SJSA1 (cell line): ENCODE measurements around the gene ZIC2. TPM values are rescaled to one million over a fixed set of nuclear protein-coding genes. Genes with fewer than 3 reads are reported as not detected.

ENCODE experiments used
- DNase-seq, 2 experiments: peaks; one replicate each; pipeline ENCODE4 v3.0.0-alpha.2; 2015 to 2020; ENCODE audit warnings: low spot score in 2 of 2, low read depth in 1 of 2
- H3K27ac ChIP-seq: fragments of 250-450 bp; sonication (Bioruptor Pico); 2 replicates; pipeline ENCODE4 v1.5.1; 2020; ENCODE audit warnings: mild to moderate bottlenecking, moderate library complexity
- H3K27me3 ChIP-seq: fragments of 250-450 bp; sonication (Bioruptor Pico); replicated peaks from 2 replicates; pipeline ENCODE4 v1.5.1; 2020; ENCODE audit warnings: mild to moderate bottlenecking, moderate library complexity
- H3K36me3 ChIP-seq: fragments of 250-450 bp; sonication (Bioruptor Pico); 2 replicates; pipeline ENCODE4 v1.5.1; 2020; ENCODE audit warnings: mild to moderate bottlenecking
- H3K4me1 ChIP-seq: fragments of 250-450 bp; sonication (Bioruptor Pico); replicated peaks from 2 replicates; pipeline ENCODE4 v1.6.1; 2021; ENCODE audit warnings: mild to moderate bottlenecking
- H3K4me3 ChIP-seq: fragments of 250-450 bp; sonication (Bioruptor Pico); 2 replicates; pipeline ENCODE4 v1.5.1; 2020; ENCODE audit warnings: mild to moderate bottlenecking
- H3K9me3 ChIP-seq: fragments of 250-450 bp; sonication (Bioruptor Pico); replicated peaks from 2 replicates; pipeline ENCODE4 v1.5.1; 2020; ENCODE audit warnings: mild to moderate bottlenecking
- total RNA-seq: library from RNA; depleted of rRNA; stranded (reverse); fragments of >200 nt; shearing (Covaris generic); gene quantifications from 2 replicates; pipeline ENCODE4 v1.2.3, GENCODE V29; 2014

Gene ZIC2
- total RNA-seq, 1 experiment from 2014 or later = 0.32 TPM

- no peak overlapping the region for H3K27ac ChIP-seq
- H3K36me3 ChIP-seq = no peaks in the 10 kb centered on the region; the same call in 1 of the 2 replicates
- H3K9me3 ChIP-seq = peaks cover 27% of the 10 kb centered on the region
- DNase-seq = peak in 1 of 2 experiments; percentile 67
- no peak overlapping the region for H3K4me3 ChIP-seq
- H3K4me1 ChIP-seq = peaks cover 7% of the 10 kb centered on the region
- H3K27me3 ChIP-seq = peaks cover 94% of the 10 kb centered on the region
Observed at GRCh38 chr13:99965329-99966000, 16.1 kb upstream of the ZIC2 start.

GRCh38 chr13:99966064-99966805, 15.3 kb upstream of the ZIC2 start:
- no peak for DNase-seq
- no peaks in the 10 kb centered on the region; the same call in 1 of the 2 replicates for H3K36me3 ChIP-seq
- H3K27ac ChIP-seq = no peak overlapping the region
- peaks cover 31% of the 10 kb centered on the region for H3K9me3 ChIP-seq
- peaks cover 94% of the 10 kb centered on the region for H3K27me3 ChIP-seq
- peaks cover 13% of the 10 kb centered on the region for H3K4me1 ChIP-seq
- no peak overlapping the region for H3K4me3 ChIP-seq

DNA sequence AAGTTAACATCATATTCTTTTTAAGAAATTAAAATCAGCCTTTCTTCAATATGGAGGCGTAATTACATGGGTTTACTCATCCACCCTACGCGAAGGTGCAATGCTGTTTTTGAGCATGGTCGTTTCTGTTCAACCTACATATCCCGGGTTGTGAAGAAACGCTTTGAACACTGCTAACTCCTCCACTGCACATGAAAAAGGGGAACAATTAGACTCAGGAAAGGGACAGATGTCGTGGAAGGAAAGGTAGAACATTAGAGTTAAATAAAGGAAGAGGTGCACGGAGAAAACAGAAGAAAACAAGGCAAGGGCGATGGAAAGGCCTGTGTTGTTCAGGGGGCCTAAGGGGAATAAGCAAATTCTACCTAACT, 14.1 kb upstream of the ZIC2 start:
- H3K9me3 ChIP-seq = peaks cover 43% of the 10 kb centered on the region
- no peaks in the 10 kb centered on the region; the same call in 1 of the 2 replicates for H3K36me3 ChIP-seq
- no peak overlapping the region for H3K27ac ChIP-seq
- peaks cover 15% of the 10 kb centered on the region for H3K4me1 ChIP-seq
- peaks cover 94% of the 10 kb centered on the region for H3K27me3 ChIP-seq
- no peak for DNase-seq
- H3K4me3 ChIP-seq = no peak overlapping the region

DNA sequence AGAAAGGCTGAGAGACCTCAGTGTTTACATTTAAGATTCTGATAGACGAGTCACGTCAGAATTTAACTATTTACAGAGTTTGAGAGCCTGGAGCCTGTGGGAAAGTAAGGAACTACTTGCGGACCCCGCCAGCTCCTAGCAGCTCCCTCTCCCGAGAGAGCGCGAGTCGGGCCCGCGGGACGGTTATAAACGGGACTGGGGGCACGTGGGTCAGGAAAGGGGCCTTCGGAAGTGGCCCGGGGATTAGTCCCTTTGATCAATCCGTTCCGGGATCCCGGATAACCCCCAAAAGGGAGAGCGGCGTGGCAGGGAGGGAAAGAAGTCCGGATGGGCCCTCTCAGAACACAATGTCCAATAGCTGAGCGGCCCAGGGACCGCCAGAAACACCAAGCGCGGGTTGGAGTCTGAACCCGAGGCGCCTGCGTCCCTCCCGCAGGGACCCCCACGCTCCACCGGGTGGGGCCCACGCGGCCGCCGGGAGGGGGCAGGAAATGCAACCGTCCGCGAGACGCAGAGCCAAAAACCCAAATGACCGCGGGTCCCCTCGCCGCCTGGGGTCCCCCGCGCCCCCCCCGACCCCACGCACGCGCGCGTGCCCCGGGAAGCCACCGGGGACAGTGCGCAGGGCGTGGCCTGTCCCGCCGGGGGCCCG, 13.6 kb upstream of the ZIC2 start:
- peaks cover 15% of the 10 kb centered on the region for H3K4me1 ChIP-seq
- no peak overlapping the region for H3K4me3 ChIP-seq

GRCh38 chr13:99968521-99969452, 12.8 kb upstream of the ZIC2 start:
- H3K27me3 ChIP-seq = peaks cover 94% of the 10 kb centered on the region
- no peaks in the 10 kb centered on the region; the same call in 1 of the 2 replicates for H3K36me3 ChIP-seq
- H3K9me3 ChIP-seq = peaks cover 47% of the 10 kb centered on the region
- peaks cover 15% of the 10 kb centered on the region for H3K4me1 ChIP-seq
- no peak overlapping the region for H3K27ac ChIP-seq
- H3K4me3 ChIP-seq = no peak overlapping the region
- peak in 1 of 2 experiments; percentile 67 for DNase-seq

More for the DNA sequence above, 13.6 kb upstream of the ZIC2 start:
- DNase-seq = peak in 1 of 2 experiments; percentile 70
- peaks cover 94% of the 10 kb centered on the region for H3K27me3 ChIP-seq
- no peak overlapping the region for H3K27ac ChIP-seq
- H3K36me3 ChIP-seq = no peaks in the 10 kb centered on the region; the same call in 1 of the 2 replicates
- peaks cover 47% of the 10 kb centered on the region for H3K9me3 ChIP-seq

DNA sequence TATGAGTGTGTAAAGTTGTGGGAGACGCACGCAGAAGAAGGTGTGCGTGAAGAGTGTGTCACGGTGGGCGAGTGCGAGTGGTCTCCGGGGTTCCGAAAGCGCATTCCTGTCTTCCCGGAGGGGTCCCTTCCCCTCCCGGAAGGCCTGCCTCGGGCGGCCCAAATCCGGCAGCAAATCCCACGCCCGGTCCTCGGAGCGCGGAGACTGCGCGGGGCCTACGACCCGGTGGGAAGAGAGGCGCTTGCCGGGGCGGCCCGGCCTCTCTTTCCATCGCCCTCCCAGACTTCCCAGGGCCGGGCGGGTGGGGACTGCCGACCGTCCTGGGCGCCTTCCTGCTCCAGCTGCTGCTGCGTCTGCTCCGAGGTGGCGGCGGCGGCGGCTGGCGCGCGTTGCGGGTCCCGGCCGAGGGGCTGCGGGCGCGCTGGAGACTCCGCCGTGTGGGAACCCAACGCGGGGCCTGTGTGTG, 12.1 kb upstream of the ZIC2 start:
- Histone ChIP-seq H3K4me3 (no peak overlapping the region), H3K36me3 (no peaks in the 10 kb centered on the region; the same call in 1 of the 2 replicates), H3K27me3 (peaks cover 94% of the 10 kb centered on the region), H3K9me3 (peaks cover 47% of the 10 kb centered on the region), H3K4me1 (peaks cover 15% of the 10 kb centered on the region), H3K27ac (no peak overlapping the region)
- DNase-seq = no peak

DNA sequence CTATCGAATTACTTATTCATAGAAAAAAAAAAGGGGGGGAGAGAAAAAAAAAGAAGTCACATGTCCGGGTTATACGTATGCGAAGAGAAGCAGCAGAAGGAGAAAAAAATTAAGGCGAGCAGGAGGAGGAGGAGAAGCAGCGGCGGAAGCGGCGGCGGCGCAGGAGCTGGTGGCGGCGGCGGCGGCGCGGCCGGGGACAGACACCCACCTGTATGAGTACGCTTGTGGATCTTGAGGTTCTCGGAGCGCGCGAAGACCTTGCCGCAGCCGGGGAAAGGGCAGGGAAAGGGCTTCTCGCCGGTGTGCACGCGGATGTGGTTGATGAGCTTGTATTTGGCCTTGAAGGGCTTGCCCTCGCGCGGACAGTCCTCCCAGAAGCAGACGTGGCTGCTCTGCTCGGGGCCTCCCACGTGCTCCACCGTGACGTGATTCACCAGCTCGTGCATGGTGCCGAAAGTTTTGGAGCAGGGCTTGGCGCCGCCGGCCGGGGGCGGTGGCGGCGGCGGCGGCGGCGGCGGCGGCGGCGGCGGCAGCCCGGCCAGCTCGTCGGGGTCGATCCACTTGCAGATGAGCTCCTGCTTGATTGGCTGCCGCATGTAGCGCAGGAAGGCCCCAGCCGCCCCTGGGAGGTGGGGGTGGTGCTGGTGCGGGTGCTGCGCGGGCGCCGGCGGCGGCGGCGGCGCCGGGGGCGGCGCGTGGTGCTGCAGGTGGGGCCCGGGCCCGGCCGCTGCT, 11.5 kb upstream of the ZIC2 start:
- peak overlapping the region; percentile 33 for H3K4me3 ChIP-seq
- H3K4me1 ChIP-seq = peaks cover 15% of the 10 kb centered on the region
- peak in 1 of 2 experiments; percentile 81 for DNase-seq
- H3K27me3 ChIP-seq = peaks cover 96% of the 10 kb centered on the region
- H3K9me3 ChIP-seq = peaks cover 47% of the 10 kb centered on the region
- H3K36me3 ChIP-seq = no peaks in the 10 kb centered on the region; the same call in 1 of the 2 replicates
- H3K27ac ChIP-seq = no peak overlapping the region

DNA sequence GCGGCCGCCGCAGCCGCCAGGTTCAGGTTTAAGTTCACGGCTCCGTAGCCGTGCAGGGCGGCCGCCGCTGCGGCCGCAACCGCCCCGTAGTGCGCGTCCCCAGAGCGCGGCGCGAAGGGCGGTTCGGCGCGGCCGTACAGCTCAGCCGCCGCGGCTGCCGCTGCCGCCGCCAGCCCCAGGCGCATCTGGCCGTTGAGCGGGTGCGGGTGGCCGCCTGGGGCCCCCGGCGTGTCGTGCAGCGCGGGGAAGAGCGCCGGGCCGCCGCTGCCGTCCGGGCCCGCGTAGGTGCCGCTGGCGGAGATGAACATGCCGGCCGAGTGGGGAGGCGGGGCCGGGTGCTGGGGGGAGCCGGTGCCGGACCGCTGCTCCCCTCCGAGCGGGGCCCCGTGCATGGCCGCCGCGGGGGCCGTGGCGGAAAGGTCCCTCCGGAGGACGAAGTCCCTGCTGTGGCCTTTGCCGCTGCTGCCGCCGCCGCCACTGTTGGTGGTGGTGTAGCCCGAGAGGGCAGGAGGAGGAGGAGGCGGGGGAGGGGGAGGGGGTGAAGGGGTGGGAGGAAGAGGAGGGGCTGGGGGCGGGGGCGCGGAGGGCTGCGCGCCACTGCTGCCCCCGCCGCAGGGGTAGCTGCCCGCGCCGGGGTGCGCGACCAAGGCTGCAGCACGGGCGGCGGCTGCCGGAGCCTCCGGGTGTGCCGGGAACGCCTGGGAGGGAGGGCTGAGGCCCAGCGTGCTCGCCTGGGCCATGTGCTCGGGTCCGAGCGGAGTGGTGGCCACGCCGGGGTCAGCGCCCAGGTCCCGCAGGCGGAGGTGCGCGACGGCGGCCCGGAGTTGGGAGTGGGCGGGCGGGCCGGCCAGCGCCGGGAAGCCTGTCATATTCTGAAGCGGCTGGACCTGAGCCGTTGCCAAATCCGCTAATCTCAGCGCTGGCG, 10.7 kb upstream of the ZIC2 start:
- Histone ChIP-seq H3K4me3 (peak overlapping the region; percentile 33), H3K36me3 (no peaks in the 10 kb centered on the region; the same call in 1 of the 2 replicates)

DNA sequence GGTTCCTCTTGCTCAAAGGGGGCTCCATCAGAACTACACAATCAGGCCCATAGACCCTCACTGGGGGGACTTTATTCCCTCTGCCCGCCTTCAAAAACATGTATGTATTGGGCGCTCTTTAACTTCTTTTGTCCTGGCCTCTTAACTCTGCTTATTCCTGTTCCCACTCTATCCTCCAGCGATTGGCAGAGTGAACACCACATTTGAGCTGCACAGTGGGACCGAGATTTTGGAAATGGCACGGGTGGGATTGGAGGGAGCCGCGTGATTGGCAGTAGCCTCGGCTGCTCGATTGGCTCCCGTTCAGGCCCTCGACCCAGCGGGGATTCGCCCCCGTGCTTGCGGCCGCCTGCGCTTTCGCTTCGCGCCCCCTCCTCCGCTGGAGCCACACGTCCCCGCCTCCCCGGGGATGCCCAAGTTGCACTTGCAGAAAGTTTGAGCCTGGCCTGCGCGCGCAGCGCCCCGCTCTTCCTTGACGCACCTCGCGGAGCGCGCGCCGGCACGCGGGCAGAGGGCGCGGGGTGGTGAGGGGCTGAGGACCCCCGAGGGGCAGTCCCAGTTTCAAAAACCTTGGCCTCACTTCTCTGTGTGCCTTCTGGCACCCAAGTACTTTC, 9.9 kb upstream of the ZIC2 start, which contains the start of gene ZIC5:
Gene ZIC5 (minus strand): TSS at position 192 of the 614 bp plus-strand sequence. CDS start 164 bp downstream, at position 28.
- H3K9me3 ChIP-seq = peaks cover 47% of the 10 kb centered on the region
- H3K27me3 ChIP-seq = peaks cover 96% of the 10 kb centered on the region
- H3K4me3 ChIP-seq = peak within 1 kb of the TSS; percentile 33
- H3K4me1 ChIP-seq = peaks cover 15% of the 10 kb centered on the region
- peak in 1 of 2 experiments; percentile 74 for DNase-seq
- no peaks in the 10 kb centered on the region; the same call in 1 of the 2 replicates for H3K36me3 ChIP-seq
- H3K27ac ChIP-seq = no peak within 1 kb of the TSS

More for the DNA sequence above, 10.7 kb upstream of the ZIC2 start:
- Histone ChIP-seq H3K27ac (no peak overlapping the region), H3K9me3 (peaks cover 47% of the 10 kb centered on the region), H3K4me1 (peaks cover 15% of the 10 kb centered on the region), H3K27me3 (peaks cover 96% of the 10 kb centered on the region)
- peak in 1 of 2 experiments; percentile 71 for DNase-seq

DNA sequence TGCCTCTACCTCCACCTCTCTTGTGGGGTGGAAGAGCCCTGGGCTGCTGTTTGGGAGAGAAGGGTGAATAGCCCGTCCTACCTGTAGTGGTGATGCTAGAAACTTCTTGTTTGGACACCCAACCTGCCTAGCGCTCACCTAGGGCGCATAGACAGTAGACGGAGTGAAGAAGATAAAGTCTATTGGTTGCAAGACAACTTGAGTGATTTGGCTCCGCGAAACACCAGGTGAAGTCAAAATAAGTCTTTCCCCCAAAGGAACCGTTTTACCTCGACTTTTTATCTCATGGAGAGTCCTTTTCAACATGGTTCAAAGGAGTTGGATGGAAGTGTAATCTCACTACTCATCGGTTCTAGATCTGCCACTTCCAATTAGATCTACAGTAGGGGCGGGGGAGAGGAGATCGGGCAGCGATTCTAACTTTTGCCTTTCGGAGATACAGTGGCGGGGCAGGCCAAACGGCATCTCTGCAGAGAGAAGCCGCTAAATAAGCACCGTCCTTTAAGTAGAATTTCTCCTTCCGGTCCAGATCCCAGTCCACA, 9.3 kb upstream of the ZIC2 start:
- peaks cover 47% of the 10 kb centered on the region for H3K9me3 ChIP-seq
- peaks cover 96% of the 10 kb centered on the region for H3K27me3 ChIP-seq
- H3K4me1 ChIP-seq = peaks cover 15% of the 10 kb centered on the region
- no peaks in the 10 kb centered on the region; the same call in 1 of the 2 replicates for H3K36me3 ChIP-seq
- H3K27ac ChIP-seq = no peak overlapping the region
- DNase-seq = peak in 1 of 2 experiments; percentile 53
- H3K4me3 ChIP-seq = no peak overlapping the region
